Endothelial cell of umbilical vein (primary cell): ENCODE data around the gene SOX8. TPM values are rescaled to one million over a fixed set of nuclear protein-coding genes. Genes with fewer than 3 reads are reported as not detected.

ENCODE experiments used
- BruUV-seq: library from RNA; stranded (reverse); fragments of 400-500 nt; replicated peaks from 2 replicates; lab custom pipeline; 2021; lab: Mats Ljungman, UMichigan
- CTCF ChIA-PET: fragments of 300-600, 350-600 bp; sonication (Branson Sonifier 250); formaldehyde crosslinking; loops from one replicate; lab custom pipeline; 2021; ENCODE audit warnings: antibody characterized with exemption, inconsistent platforms; lab: Charles Lee
- POLR2A ChIA-PET: fragments of 300-600, 350-600 bp; sonication (Branson Sonifier 250); formaldehyde crosslinking; loops from one replicate; lab custom pipeline; 2021; ENCODE audit warnings: antibody characterized with exemption, inconsistent platforms; lab: Charles Lee
- DNase-seq: peaks from one replicate; pipeline ENCODE4 v3.0.0-alpha.2; 2011; ENCODE audit warnings: low read depth, low spot score
- FAIRE-seq: peaks from 2 replicates; lab custom pipeline; 2011; peaks lifted over from hg19 to GRCh38; lab: Jason Lieb, UNC
- H2AFZ ChIP-seq: 2 replicates; pipeline ENCODE4 v1.6.0; 2012; ENCODE audit warnings: low read depth, low read length, control low read depth, inconsistent platforms
- H3K27ac ChIP-seq: 2 replicates; pipeline ENCODE4 v1.5.1; 2011; ENCODE audit warnings: low read depth, mild to moderate bottlenecking, control low read depth, low read length, moderate library complexity; ENCODE audit not compliant: insufficient read depth
- H3K27me3 ChIP-seq, 2 experiments: 2 replicates each; pipeline versions ENCODE4 v1.6.0 to v1.6.1; 2011; ENCODE audit warnings: low read length in 2 of 2, mixed read lengths in 1 of 2; ENCODE audit not compliant: control insufficient read depth in 2 of 2, insufficient read depth in 2 of 2
- H3K36me3 ChIP-seq, 2 experiments: 2 replicates in 1 of 2; 3 replicates in 1 of 2; pipeline ENCODE4 v1.5.1; 2011; ENCODE audit warnings: low read length in 2 of 2, mild to moderate bottlenecking in 1 of 2, moderate library complexity in 1 of 2; ENCODE audit not compliant: control insufficient read depth in 2 of 2, insufficient read depth in 2 of 2; ENCODE audit errors: extremely low read depth in 1 of 2
- H3K4me1 ChIP-seq: 3 replicates; pipeline ENCODE4 v1.5.1; 2011; ENCODE audit warnings: mild to moderate bottlenecking, low read length; ENCODE audit not compliant: control insufficient read depth, insufficient read depth; ENCODE audit errors: extremely low read depth
- H3K4me2 ChIP-seq: 2 replicates; pipeline ENCODE4 v1.6.1; 2011; ENCODE audit warnings: low read length, control low read depth, mixed read lengths; ENCODE audit not compliant: insufficient read depth
- H3K4me3 ChIP-seq, 3 experiments: fragments of 200-600 bp in 1 of 3; sonication (generic), shearing (Covaris generic) in 1 of 3; replicated peaks in 1 of 3; 2 replicates each; pipeline ENCODE4 v1.5.1; 2011 to 2016; ENCODE audit warnings: control low read depth in 3 of 3, low read length in 3 of 3, mild to moderate bottlenecking in 2 of 3, inconsistent platforms in 1 of 3, low read depth in 1 of 3, moderate library complexity in 1 of 3; ENCODE audit not compliant: insufficient read depth in 1 of 3
- H3K79me2 ChIP-seq: 2 replicates; pipeline ENCODE4 v1.6.0; 2012; ENCODE audit warnings: low read length, inconsistent platforms; ENCODE audit not compliant: control insufficient read depth, insufficient read depth
- H3K9ac ChIP-seq: replicated peaks from 2 replicates; pipeline ENCODE3; 2011; ENCODE audit warnings: low read length, control low read depth; ENCODE audit not compliant: insufficient read depth; ENCODE audit errors: extremely low read depth
- H3K9me1 ChIP-seq: replicated peaks from 3 replicates; pipeline ENCODE4 v1.6.0; 2011; ENCODE audit warnings: mild to moderate bottlenecking, low read length; ENCODE audit not compliant: control insufficient read depth, insufficient read depth; ENCODE audit errors: extremely low read depth
- H3K9me3 ChIP-seq: replicated peaks from 2 replicates; pipeline ENCODE4 v1.5.1; 2012; ENCODE audit warnings: low read length, inconsistent platforms; ENCODE audit not compliant: control insufficient read depth, insufficient read depth
- H4K20me1 ChIP-seq: replicated peaks from 2 replicates; pipeline ENCODE3; 2011; ENCODE audit warnings: mild to moderate bottlenecking, low read length; ENCODE audit not compliant: control insufficient read depth, insufficient read depth; ENCODE audit errors: extremely low read depth
- CTCF ChIP-seq, 2 donors: IDR thresholded peaks; 1 replicate in 1 of 2; 2 replicates in 1 of 2; pipeline ENCODE4 v1.5.1; 2011; ENCODE audit warnings: low read length in 2 of 2, mild to moderate bottlenecking in 2 of 2, moderate library complexity in 2 of 2, control low read depth in 1 of 2, inconsistent platforms in 1 of 2, low read depth in 1 of 2; ENCODE audit not compliant: insufficient read depth in 1 of 2; ENCODE audit errors: extremely low read depth in 1 of 2
- EZH2 ChIP-seq: IDR thresholded peaks from 2 replicates; pipeline ENCODE4 v1.6.1; 2012; ENCODE audit warnings: borderline replicate concordance, low read depth, mild to moderate bottlenecking, moderate library complexity, low read length, inconsistent platforms; ENCODE audit not compliant: severe bottlenecking
- FOS ChIP-seq: IDR thresholded peaks from 2 replicates; pipeline ENCODE4 v1.6.1; 2011; ENCODE audit warnings: mild to moderate bottlenecking, low read length, moderate library complexity, borderline replicate concordance; ENCODE audit not compliant: insufficient read depth
- GATA2 ChIP-seq: IDR thresholded peaks from 2 replicates; pipeline ENCODE4 v1.7.0; 2011; ENCODE audit warnings: low read depth, mild to moderate bottlenecking, moderate library complexity, mixed read lengths, low read length; ENCODE audit not compliant: insufficient read length, insufficient read depth
- JUN ChIP-seq: IDR thresholded peaks from 2 replicates; pipeline ENCODE4 v1.6.1; 2011; ENCODE audit warnings: borderline replicate concordance, low read depth; ENCODE audit not compliant: insufficient read length, insufficient read depth
- MAX ChIP-seq: IDR thresholded peaks from 2 replicates; pipeline ENCODE4 v1.6.1; 2011; ENCODE audit not compliant: insufficient read depth, insufficient read length
- MYC ChIP-seq: IDR thresholded peaks from one replicate; pipeline ENCODE4 v1.6.1; 2011; ENCODE audit warnings: mild to moderate bottlenecking, low read depth, low read length
- POLR2A ChIP-seq: IDR thresholded peaks from 2 replicates; pipeline ENCODE4 v1.6.1; 2012; ENCODE audit warnings: low read depth, mild to moderate bottlenecking, control low read depth, low read length
- POLR2AphosphoS5 ChIP-seq: IDR thresholded peaks from 2 replicates; pipeline ENCODE4 v1.6.1; 2012; ENCODE audit warnings: low read depth, mild to moderate bottlenecking, control low read depth, low read length, moderate library complexity; ENCODE audit not compliant: insufficient read depth
- dilution Hi-C: fragments of 300-500 bp; cut with MboI; formaldehyde crosslinking; loops from one replicate; pipeline ENCODE4 v1.15.0; 2019; ENCODE audit warnings: low sequenced_read_pairs; ENCODE audit not compliant: extremely low pct_ligation_motif_present
- intact Hi-C: fragments of 100-400 bp; cut with micrococcal nuclease; formaldehyde crosslinking; loops from one replicate; pipeline ENCODE4 v1.10.0; 2022
- polyA plus RNA-seq, 4 experiments: library from polyadenylated mRNA; depleted of rRNA in 3 of 4; stranded (reverse) in 3 of 4; unstranded in 1 of 4; fragments of >200 nt; gene quantifications; 2 replicates each; pipeline versions ENCODE4 v1.2.1 to v1.2.3, GENCODE V29; 2011 to 2012; ENCODE audit warnings: missing spikeins in 1 of 4
- total RNA-seq: library from RNA; stranded (reverse); gene quantifications from 2 replicates; pipeline ENCODE4 v1.2.3, GENCODE V29; 2021

The SOX8 gene
- total and polyA plus RNA-seq, 2 donors (not counting 3 experiments of a cell fraction or from before 2014, with no cell fraction given), result 0.52 to 0.53 TPM

- BruUV-seq, result no TSS peak
- FAIRE-seq, result no peak
- intact Hi-C loops, result no loop called here
Measured at GRCh38 chr16:985646-986400, 4.3 kb downstream of the SOX8 start.

More at GRCh38 chr16:985646-986400, 4.3 kb downstream of the SOX8 start:
- Histone ChIP-seq H3K4me1 (peaks cover 4% of the 10 kb centered on the region), H2AFZ (no peak overlapping the region), H3K79me2 (no peaks in the 10 kb centered on the region), H3K9me1 (no peaks in the 10 kb centered on the region), H4K20me1 (no peaks in the 10 kb centered on the region), H3K36me3 (no peaks in the 10 kb centered on the region), H3K4me3 (no peak overlapping the region), H3K9ac (no peak overlapping the region), H3K9me3 (no peaks in the 10 kb centered on the region), H3K27me3 (peaks cover 8 to 13% of the 10 kb centered on the region in 2 experiments), H3K4me2 (no peak overlapping the region), H3K27ac (no peak overlapping the region)
- DNase-seq, result no peak
- POLR2A ChIA-PET, result no interaction called here
- dilution Hi-C loops, result no loop called here
- CTCF ChIA-PET, result interaction anchor here (0.9 to 1.6 kb wide), 3 partner anchors 9 to 71 kb away, joined by 3 to 4 read pairs (median 3); no protein-coding TSS in a partner anchor
- TF ChIP-seq JUN (no peak), MYC (no peak), POLR2AphosphoS5 (no peak), GATA2 (no peak), EZH2 (no peak), MAX (no peak), FOS (no peak), CTCF (IDR thresholded peaks at IDR 0.05; ENCODE audit: extremely low read depth in 1 of 2, insufficient read depth in 1 of 2, low read depth in 1 of 2, low read length in 2 of 2) (no peak), POLR2A (no peak)
